GM19025 (cell line): Measurements from ENCODE around the gene POU4F3.
"Not testable (repeated sequence)": the region's sequence is repeated elsewhere in the genome, so short reads cannot be mapped to it uniquely, and the experiment has no call there.

Source experiments
- ATAC-seq: cut with Tn5 transposase; IDR thresholded peaks from one replicate; pipeline ENCODE4 v1.9.1; 2021; ENCODE audit warnings: mild to moderate bottlenecking, low read depth, moderate library complexity; ENCODE audit not compliant: unreplicated experiment

POU4F3 gene, protein sequence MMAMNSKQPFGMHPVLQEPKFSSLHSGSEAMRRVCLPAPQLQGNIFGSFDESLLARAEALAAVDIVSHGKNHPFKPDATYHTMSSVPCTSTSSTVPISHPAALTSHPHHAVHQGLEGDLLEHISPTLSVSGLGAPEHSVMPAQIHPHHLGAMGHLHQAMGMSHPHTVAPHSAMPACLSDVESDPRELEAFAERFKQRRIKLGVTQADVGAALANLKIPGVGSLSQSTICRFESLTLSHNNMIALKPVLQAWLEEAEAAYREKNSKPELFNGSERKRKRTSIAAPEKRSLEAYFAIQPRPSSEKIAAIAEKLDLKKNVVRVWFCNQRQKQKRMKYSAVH

GRCh38 chr5:146338774-146339714, at the start of gene POU4F3:
TSS of gene POU4F3 (plus strand) at chr5:146338839. CDS start at chr5:146339113, 274 bp downstream.
- ATAC-seq = no peak

GRCh38 chr5:146290318-146290717, 48.3 kb upstream of the POU4F3 start:
- no peak for ATAC-seq

GRCh38 chr5:146291421-146292074, 47.1 kb upstream of the POU4F3 start:
- no peak for ATAC-seq

DNA sequence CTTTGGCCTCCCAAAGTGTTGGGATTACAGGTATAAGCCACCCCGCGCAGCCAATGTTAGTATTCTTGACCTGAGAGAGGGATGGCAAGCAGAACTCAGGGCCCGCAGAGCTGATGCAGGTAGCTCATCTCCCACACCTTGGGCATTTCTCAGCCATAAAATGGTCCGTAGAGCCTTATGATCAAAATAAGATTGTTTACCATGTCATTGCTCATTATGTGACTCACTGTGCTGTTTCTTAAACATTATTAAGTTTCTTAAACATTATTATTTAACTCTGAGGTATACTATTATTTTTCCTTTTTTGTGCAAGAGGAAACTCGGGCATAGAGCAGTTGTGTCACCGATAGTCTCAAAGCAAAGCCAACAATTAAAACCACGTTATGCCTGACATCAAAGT, 42.4 kb upstream of the POU4F3 start:
- no peak for ATAC-seq

DNA sequence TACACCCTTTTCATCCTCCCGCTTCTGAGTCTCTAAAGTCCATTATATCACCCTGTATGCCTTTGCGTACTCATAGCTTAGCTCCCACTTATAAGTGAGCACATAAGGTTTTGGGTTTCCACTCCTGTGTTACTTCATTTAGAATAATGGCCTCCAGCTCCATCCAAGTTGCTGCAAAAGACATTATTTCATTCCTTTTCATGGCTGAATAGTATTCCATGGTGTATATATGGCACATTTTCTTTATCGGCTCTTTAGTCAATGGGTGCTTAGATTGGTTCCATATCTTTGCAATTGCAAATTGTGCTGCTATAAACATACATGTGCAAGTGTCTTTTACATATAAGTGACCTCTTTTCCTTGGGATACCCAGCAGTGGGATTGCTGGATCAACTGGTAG, 39.7 kb upstream of the POU4F3 start:
- not testable (repeated sequence) for ATAC-seq

- ATAC-seq = no peak
These were observed 37.0 kb upstream of the POU4F3 start for GRCh38 chr5:146301626-146302025.

GRCh38 chr5:146302406-146302805, 36.2 kb upstream of the POU4F3 start:
- no peak for ATAC-seq

- ATAC-seq = no peak
These were observed 31.8 kb upstream of the POU4F3 start for GRCh38 chr5:146306838-146307237.

GRCh38 chr5:146307796-146308195, 30.8 kb upstream of the POU4F3 start:
- no peak for ATAC-seq

- no peak for ATAC-seq
These were observed 28.1 kb upstream of the POU4F3 start for GRCh38 chr5:146310540-146310939.

GRCh38 chr5:146311278-146311677, 27.4 kb upstream of the POU4F3 start:
- no peak for ATAC-seq

DNA sequence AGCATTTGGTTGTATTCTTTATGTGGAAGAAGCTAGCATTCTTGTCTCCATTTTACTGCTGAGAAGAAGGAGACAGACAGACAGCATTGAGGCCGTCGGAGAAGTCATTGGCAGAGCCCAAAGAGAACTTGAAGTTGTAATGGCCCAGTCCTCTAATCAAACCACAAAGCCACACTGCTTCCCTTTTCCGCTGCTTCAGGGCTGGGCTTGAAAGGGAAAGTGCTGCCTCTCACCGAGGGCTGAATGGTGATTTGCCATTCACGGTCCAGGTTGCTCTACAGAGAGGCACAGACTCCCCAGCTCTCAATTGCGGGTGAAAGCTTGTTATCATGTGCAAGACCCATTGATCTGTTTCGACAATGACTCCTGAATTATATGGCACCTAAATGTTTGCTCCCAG, 25.6 kb upstream of the POU4F3 start:
- no peak for ATAC-seq

DNA sequence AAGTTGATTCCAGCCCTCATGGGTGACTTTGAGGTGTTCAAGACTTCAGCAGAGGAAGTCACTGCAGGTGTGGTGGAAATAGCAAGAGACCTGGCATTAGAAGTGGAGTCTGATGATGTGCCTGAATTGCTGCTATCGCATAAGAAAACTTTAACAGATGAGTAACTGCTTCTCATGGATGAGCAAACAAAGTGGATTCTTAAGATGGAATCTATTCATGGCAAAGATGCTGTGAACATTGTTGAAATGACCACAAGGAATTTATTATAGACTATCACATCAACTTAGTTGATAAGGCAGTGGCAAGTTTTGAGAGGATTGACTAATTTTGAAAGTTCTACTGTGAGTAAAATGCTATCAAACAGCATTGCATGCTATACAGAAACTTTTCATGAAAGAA, 17.1 kb upstream of the POU4F3 start:
- ATAC-seq = no peak

DNA sequence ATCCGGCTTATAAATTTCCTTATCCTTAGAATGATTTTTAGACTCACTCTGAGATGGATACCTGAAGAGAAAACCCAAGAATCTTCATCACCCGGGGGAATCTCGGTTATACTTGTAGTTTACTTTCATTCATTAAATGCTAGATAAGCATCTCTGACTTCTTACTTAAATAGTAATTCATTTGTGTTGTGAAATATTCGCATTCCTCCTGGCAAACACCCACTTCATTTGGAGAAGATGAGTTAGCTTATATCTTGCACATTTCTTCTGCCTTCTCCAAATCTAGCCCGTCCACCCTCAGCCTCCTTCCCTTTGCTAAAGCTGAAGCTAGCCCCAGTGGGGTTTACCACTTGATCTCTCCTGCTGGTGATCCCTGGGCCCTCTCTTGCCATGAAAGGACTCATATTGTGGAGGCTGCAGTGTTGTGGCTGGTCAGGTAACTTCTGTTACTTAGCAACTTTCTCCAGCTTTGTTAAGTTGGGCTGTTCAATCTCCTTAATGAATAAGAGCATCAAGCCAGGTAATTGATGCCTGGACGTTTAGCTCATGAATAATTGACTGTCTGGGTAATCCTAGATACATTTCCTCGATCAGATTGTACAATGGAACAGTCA, 11.3 kb upstream of the POU4F3 start:
- no peak for ATAC-seq

- ATAC-seq = no peak
These were observed 10.7 kb upstream of the POU4F3 start for GRCh38 chr5:146327989-146328388.

DNA sequence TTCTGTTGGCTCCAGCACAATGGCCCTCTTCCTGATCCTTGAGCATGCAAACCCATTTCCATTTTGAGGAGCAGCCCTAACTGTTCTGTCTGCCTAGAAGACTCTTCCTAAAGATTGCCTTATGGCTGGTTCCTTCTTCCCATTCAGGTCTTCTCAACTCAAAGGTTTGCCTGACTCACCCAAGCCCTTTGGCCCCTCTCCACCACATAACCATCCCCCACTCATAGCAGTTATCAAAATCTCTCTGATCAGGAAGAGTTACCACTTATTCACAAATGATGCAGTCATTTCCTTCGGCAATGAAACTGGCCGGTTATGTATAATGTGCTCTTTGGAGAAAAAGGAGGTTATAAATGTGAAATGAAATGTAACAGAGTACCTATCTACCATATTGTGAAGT, 8.9 kb upstream of the POU4F3 start:
- ATAC-seq = no peak

- no peak for ATAC-seq
These were observed 7.2 kb upstream of the POU4F3 start for GRCh38 chr5:146331423-146331822.

- no peak for ATAC-seq
These were observed 4.5 kb upstream of the POU4F3 start for GRCh38 chr5:146334074-146334533.

DNA sequence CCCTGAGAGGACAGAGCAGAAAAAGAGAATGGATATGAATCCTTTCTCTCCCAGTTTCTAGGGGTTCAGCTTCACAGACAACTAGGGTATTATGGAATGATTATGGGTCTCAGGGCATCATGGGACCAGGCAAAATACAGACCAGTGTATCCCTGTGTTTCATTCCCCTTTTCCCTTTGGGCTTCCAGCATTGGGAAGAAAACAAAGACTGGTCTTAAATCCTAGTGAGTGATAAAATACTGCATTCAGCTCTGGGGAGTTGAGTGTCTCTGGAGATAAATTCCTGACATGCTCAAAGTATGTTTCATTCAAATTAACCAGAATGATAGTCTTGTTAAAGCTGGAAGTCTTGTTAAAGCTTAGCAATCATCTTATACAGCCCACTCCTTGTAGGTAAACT, 2.4 kb upstream of the POU4F3 start:
- ATAC-seq = no peak

GRCh38 chr5:146337264-146337904, 1.3 kb upstream of the POU4F3 start:
- no peak for ATAC-seq
